Esophagus mucosa (tissue), 1 donor: Measurements from ENCODE around the gene SLC1A4. TPM values are rescaled to one million over a fixed set of nuclear protein-coding genes. Genes with fewer than 3 reads are reported as not detected.
"Not testable (repeated sequence)": the region's sequence is repeated elsewhere in the genome, so short reads cannot be mapped to it uniquely, and the experiment has no call there.

ENCODE experiments used
- ATAC-seq: fragments of 200-7000 bp; cut with Tn5 transposase; one replicate; pipeline ENCODE4 v1.9.1; 2020
- total RNA-seq: library from RNA; stranded (reverse); gene quantifications from one replicate; pipeline ENCODE4 v1.2.4, GENCODE V29; 2023
- donor health status: DM: yes; HTN: yes; CAD: no.

SLC1A4 gene
- total RNA-seq, 1 donor from 2014 or later: 12.6 TPM

- no peak for ATAC-seq
These were observed 5.8 kb downstream of the SLC1A4 start for GRCh38 chr2:64995041-64995440.

GRCh38 chr2:64996871-64997307, 7.7 kb downstream of the SLC1A4 start:
- ATAC-seq: no peak

GRCh38 chr2:64998658-64999061, 9.5 kb downstream of the SLC1A4 start:
- no peak for ATAC-seq

- ATAC-seq: no peak
These were observed 10.6 kb downstream of the SLC1A4 start for GRCh38 chr2:64999754-65000153.

GRCh38 chr2:65000644-65001043, 11.4 kb downstream of the SLC1A4 start:
- ATAC-seq: no peak

- no peak for ATAC-seq
These were observed 13.8 kb downstream of the SLC1A4 start for GRCh38 chr2:65003037-65003436.

- ATAC-seq: not testable (repeated sequence)
These were observed 15.0 kb downstream of the SLC1A4 start for GRCh38 chr2:65004232-65004631.

- ATAC-seq: no peak
These were observed 24.6 kb downstream of the SLC1A4 start for GRCh38 chr2:65013776-65014175.

- no peak for ATAC-seq
These were observed 26.5 kb downstream of the SLC1A4 start for GRCh38 chr2:65015731-65016130.

GRCh38 chr2:65016789-65017188, 27.6 kb downstream of the SLC1A4 start:
- ATAC-seq: no peak

- peak; percentile 52 for ATAC-seq
These were observed 28.1 kb downstream of the SLC1A4 start for GRCh38 chr2:65017335-65017734.

GRCh38 chr2:65018141-65018582, 29.0 kb downstream of the SLC1A4 start:
- no peak for ATAC-seq

GRCh38 chr2:65019010-65019409, 29.8 kb downstream of the SLC1A4 start:
- ATAC-seq: no peak

- no peak for ATAC-seq
These were observed 30.5 kb downstream of the SLC1A4 start for GRCh38 chr2:65019675-65020195.

- not testable (repeated sequence) for ATAC-seq
These were observed 31.1 kb downstream of the SLC1A4 start for GRCh38 chr2:65020251-65020650.

- no peak for ATAC-seq
These were observed 31.8 kb downstream of the SLC1A4 start for GRCh38 chr2:65020943-65021528.

- no peak for ATAC-seq
These were observed 32.5 kb downstream of the SLC1A4 start for GRCh38 chr2:65021709-65022108.

- no peak for ATAC-seq
These were observed 33.0 kb downstream of the SLC1A4 start for GRCh38 chr2:65022189-65022588.

GRCh38 chr2:65023742-65024141, 34.5 kb downstream of the SLC1A4 start:
- no peak for ATAC-seq

- ATAC-seq: peak; percentile 83
These were observed 35.1 kb downstream of the SLC1A4 start for GRCh38 chr2:65024149-65024829.

GRCh38 chr2:65025453-65026123, 36.4 kb downstream of the SLC1A4 start:
- ATAC-seq: no peak

GRCh38 chr2:65026154-65026553, 37.0 kb downstream of the SLC1A4 start:
- no peak for ATAC-seq

GRCh38 chr2:65026704-65027464, 37.7 kb downstream of the SLC1A4 start:
- ATAC-seq: no peak
